GM12875 (cell line): ENCODE measurements around the gene CHRDL2.

Source experiments
- H3K4me3 ChIP-seq: one replicate; pipeline ENCODE4 v1.5.1; 2011; ENCODE audit warnings: low read depth, low read length, control low read depth
- TF ChIP-seq, protein P1 (sequence below): IDR thresholded peaks from 2 replicates; pipeline ENCODE4 v1.5.1; 2011; ENCODE audit warnings: low read depth, mild to moderate bottlenecking, control low read depth, inconsistent platforms, low read length, moderate library complexity, borderline replicate concordance; ENCODE audit not compliant: insufficient read depth

CHRDL2 gene, protein sequence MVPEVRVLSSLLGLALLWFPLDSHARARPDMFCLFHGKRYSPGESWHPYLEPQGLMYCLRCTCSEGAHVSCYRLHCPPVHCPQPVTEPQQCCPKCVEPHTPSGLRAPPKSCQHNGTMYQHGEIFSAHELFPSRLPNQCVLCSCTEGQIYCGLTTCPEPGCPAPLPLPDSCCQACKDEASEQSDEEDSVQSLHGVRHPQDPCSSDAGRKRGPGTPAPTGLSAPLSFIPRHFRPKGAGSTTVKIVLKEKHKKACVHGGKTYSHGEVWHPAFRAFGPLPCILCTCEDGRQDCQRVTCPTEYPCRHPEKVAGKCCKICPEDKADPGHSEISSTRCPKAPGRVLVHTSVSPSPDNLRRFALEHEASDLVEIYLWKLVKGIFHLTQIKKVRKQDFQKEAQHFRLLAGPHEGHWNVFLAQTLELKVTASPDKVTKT

DNA sequence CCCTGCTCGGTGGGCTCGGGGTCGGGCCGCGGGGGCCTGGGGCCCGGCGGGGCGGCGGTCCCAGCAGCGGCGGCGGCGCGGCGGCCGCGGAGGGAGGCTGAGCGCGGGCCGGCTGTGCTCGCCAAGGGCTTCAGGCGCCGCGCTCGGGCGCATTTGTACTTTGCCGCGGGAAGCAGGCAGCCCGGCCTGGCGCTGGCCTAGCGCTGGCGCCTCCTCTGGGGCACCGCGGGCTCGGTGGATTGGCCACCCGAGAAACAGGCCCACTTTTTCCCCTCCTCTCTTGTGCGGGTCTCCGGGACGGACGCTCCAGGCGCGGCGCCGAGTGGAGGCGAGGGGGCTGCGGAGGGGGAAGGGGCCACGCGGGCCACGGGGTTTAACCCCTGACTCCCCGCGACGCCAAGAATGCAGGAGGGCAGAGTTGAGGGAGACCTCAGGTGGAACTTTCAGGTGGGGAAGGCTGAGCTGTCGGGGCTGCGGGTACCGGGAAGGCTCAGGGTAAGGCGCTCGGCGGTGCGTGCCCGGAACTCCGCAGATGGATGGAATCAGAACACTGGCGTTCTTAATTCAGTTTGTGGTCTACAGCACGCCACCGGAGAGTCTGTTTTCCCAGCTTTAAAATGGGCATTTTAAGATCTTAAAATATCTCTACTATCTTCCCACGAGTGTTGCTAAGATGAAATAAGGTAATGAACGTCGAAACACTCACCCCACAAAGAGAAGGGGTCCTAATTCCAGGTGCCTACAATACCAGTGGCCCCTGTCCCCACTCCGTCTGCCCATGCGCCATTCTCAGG, at the start of gene CHRDL2:
CHRDL2 (minus strand) TSS at position 126 of the 794 bp plus-strand sequence. CDS start 538 bp downstream, outside the sequence.
- TF ChIP-seq, protein P1, sequence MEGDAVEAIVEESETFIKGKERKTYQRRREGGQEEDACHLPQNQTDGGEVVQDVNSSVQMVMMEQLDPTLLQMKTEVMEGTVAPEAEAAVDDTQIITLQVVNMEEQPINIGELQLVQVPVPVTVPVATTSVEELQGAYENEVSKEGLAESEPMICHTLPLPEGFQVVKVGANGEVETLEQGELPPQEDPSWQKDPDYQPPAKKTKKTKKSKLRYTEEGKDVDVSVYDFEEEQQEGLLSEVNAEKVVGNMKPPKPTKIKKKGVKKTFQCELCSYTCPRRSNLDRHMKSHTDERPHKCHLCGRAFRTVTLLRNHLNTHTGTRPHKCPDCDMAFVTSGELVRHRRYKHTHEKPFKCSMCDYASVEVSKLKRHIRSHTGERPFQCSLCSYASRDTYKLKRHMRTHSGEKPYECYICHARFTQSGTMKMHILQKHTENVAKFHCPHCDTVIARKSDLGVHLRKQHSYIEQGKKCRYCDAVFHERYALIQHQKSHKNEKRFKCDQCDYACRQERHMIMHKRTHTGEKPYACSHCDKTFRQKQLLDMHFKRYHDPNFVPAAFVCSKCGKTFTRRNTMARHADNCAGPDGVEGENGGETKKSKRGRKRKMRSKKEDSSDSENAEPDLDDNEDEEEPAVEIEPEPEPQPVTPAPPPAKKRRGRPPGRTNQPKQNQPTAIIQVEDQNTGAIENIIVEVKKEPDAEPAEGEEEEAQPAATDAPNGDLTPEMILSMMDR = no peak
- no peak within 1 kb of the TSS for H3K4me3 ChIP-seq

DNA sequence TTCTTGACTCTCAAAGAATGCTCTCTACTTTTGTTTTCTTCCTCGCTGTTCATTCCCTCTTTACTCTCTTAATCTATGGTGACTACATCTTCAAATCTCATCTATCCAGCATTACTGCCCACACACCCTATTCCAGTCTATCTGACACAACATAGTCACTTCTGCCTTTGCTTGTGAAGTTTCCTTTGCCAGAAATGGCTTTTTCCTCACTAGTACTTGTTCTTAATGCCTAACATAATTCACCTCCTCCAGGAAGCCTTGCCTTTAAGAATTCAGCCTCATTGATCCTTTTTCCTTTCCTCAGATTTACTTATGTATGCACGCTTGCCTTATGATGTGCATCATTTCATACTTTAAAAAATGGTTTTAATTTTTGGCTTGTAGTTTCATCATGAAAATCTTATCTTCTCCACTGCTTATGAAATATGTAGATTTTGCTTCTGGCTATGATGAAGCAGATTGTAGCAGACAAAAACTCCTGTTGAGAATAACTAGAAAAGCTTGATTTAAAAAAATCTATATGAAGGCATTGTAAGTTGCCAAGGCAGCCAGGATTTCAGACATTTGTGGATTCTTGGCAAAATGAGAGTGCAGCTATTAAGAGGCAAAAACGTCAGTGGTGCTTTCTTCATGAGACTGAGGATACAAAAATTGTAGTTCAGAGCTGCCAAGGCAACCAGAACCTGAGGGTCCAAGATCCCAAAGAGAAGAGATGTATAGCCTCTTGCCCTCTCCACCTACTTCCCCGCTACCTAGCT, 49.2 kb upstream of the CHRDL2 start:
- H3K4me3 ChIP-seq = no peak overlapping the region
- TF ChIP-seq, protein P1 = no peak

DNA sequence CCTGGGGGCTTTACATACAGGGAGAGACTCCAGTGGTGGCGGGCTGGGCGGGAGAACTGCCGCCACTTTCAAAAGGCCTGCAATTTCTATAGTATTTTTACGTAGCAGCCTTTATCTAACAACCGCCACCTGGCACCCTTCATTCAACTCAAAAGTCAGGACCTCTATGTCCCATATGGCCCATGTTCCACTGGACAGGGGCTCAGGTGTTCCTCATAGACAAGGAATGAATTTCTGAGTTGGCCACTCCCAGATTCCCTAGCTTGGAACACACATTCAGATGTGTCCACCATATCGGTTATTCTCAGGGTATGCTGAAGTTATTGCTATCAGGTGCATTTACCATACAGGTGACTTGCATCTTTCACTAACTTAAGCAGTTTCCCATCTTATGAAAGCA, 47.4 kb upstream of the CHRDL2 start:
- no peak overlapping the region for H3K4me3 ChIP-seq
- TF ChIP-seq, protein P1 = no peak

DNA sequence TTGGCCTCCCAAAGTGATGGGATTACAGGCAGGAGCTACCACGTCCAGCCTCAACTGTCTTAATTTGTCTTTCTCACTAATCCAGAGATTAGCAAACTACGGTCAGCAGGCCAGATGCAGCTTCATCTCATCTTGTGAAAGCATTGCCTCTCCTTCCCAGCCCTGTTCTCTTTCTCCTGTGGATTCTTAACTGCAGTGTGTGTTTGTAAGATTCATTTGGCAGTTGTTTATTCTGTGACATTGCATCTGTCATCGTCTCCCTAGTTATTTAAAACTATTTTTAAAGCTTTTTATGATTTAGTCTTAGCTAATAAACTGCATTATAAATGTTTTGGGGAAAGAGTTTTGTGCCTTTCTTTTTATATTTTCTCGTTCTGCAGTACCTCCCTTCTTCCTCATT, 46.7 kb upstream of the CHRDL2 start:
- H3K4me3 ChIP-seq = no peak overlapping the region
- TF ChIP-seq, protein P1 = no peak

DNA sequence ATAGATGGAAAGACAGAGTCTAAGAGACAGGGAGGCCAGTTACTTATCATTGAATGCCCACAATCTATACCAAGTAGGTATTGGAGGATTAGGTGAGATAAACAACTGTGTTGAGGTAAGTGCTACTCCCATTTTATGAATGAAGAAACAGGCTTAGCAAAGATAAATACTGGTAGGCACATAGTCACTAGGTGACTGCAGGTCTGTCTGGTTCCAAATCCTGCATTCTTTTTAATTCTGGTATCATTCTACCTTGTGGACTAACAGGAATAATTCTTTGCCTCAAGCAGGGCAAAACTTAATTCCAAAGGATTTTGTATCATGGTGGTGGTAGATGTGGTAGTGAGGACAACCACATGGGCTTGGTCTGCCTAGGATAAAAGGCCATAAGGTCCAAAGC, 45.8 kb upstream of the CHRDL2 start:
- TF ChIP-seq, protein P1 = no peak
- H3K4me3 ChIP-seq = no peak overlapping the region

DNA sequence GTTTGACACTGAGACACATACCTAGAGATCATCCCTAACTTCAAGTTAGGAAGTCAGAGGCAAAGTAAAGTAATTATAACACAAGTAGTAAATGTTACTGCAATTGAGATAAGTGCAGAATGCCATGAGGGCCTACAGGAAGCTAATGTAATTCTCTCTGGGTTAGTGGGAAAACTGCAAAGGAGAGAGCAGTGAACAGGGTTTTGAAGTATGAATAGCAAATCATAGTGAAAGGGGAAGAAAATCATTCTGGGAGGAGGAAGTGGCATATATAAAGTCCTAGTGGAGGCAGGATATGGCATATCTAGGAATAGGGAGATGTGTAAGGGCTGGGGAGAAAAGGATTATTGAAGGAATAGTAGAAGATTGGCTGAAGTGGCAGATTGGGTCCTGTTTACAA, 45.3 kb upstream of the CHRDL2 start:
- TF ChIP-seq, protein P1 = no peak

More for the DNA sequence above, 45.3 kb upstream of the CHRDL2 start:
- no peak overlapping the region for H3K4me3 ChIP-seq
